Measurements from ENCODE around the gene RASGRF1.

- TF ChIP-seq POLR2A (IDR thresholded peaks at IDR 0.05; ENCODE audit: low read length) (no peak), GATA1 (IDR thresholded peaks at IDR 0.05; ENCODE audit: low read depth, low read length) (no peak)
Measured at GRCh38 chr15:79121571-79121970, 31.0 kb upstream of the RASGRF1 start.

Data from erythroblast (primary cell).